ENCODE data around the gene SPDYE8.
A peak's percentile ranks its signal among the peaks of the same experiment; 100 is the strongest.
"Not testable (repeated sequence)": the region's sequence is repeated elsewhere in the genome, so short reads cannot be mapped to it uniquely, and the experiment has no call there.

The SPDYE8 gene, protein sequence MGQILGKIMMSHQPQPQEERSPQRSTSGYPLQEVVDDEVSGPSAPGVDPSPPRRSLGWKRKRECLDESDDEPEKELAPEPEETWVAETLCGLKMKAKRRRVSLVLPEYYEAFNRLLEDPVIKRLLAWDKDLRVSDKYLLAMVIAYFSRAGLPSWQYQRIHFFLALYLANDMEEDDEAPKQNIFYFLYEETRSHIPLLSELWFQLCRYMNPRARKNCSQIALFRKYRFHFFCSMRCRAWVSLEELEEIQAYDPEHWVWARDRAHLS

DNA sequence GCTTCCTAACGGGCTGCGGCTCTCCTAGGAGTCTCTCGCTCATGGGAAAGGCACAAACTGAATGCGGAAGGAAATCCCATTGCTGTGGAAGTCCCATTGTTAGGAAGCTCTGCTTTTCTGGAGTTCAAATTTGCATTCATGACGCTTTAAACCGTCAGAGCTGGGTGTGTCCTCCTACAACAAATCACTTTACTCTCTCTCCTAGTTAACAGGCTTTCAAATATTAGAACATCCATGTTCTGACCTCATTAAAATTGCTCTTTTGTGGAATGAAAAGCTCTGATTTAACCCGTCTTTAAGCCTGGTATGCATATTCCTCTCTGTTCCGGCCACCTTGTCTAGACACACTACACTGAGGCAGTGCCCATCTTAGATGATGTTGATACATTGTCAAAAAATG, at the start of gene SPDYE8:
Gene SPDYE8, minus strand, starts transcription at position 101 of the 400 bp plus-strand sequence. CDS start 1,800 bp downstream, outside the sequence.
- not testable (repeated sequence) for DNase-seq (ENCODE audit: low read depth); H3K4me3 ChIP-seq (ENCODE audit: low read depth, low read length)

DNA sequence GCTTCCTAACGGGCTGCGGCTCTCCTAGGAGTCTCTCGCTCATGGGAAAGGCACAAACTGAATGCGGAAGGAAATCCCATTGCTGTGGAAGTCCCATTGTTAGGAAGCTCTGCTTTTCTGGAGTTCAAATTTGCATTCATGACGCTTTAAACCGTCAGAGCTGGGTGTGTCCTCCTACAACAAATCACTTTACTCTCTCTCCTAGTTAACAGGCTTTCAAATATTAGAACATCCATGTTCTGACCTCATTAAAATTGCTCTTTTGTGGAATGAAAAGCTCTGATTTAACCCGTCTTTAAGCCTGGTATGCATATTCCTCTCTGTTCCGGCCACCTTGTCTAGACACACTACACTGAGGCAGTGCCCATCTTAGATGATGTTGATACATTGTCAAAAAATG, 28.2 kb upstream of the SPDYE8 start, which contains the start of gene SPDYE11:
Gene SPDYE11, minus strand, starts transcription at position 101 of the 400 bp plus-strand sequence. CDS start 1,800 bp downstream, outside the sequence.
- H3K4me3 ChIP-seq (ENCODE audit: low read depth, low read length) = not testable (repeated sequence)

DNA sequence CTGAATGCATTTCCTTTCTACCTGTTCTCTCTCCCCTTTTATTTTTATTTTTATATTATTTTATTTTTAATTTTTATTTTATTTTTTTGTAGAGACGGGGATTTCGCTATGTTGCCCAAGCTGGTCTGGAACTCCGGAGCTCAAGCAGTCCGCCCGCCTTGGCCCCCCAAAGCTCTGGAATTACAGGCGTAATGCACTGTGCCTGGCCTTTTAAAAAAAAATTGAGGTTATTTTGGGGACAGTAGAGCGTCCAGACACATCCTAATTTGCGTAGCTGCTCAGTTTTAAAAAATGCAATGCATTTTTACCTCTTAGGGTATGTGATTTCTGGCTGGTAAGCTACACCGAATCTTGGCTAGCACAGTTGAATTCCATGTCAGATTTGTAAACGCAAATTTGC, 23.1 kb downstream of the SPDYE8 start:
- peak overlapping the region; percentile 59 for H3K4me3 ChIP-seq (ENCODE audit: low read depth, low read length)
- not testable (repeated sequence) for DNase-seq (ENCODE audit: low read depth)

More for the DNA sequence above, 28.2 kb upstream of the SPDYE8 start, which contains the start of gene SPDYE11:
- not testable (repeated sequence) for DNase-seq (ENCODE audit: low read depth)

DNA sequence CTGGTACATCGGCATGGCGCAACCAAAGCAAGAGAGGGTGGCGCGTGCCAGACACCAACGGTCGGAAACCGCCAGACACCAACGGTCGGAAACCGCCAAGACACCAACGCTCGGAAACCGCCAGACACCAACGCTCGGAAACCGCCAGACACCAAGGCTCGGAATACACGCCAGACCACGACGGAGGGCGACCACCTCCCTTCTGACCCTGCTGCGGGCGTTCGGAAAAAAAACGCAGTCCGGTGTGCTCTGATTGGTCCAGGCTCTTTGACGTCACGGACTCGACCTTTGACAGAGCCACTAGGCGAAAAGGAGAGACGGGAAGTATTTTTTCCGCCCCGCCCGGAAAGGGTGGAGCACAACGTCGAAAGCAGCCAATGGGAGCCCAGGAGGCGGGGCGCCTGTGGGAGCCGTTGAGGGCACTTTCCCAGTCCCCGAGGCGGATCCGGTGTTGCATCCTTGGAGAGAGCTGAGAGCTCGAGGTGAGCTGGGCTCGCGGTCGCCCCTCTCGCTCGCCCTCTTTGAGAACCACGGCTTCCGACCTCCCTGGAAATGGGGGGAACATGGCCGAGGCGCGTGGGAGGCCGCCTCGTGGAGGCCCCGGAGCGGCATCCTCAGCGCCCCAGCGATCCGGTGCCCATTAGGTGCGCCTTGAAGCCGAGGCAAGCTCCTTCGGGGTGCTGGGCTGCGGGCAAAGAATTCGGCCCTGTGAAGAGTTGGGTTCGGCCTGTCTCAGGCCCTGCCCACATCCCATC, 23.7 kb downstream of the SPDYE8 start:
- DNase-seq (ENCODE audit: low read depth) = peak; percentile 72
- H3K4me3 ChIP-seq (ENCODE audit: low read depth, low read length) = peak overlapping the region; percentile 59

DNA sequence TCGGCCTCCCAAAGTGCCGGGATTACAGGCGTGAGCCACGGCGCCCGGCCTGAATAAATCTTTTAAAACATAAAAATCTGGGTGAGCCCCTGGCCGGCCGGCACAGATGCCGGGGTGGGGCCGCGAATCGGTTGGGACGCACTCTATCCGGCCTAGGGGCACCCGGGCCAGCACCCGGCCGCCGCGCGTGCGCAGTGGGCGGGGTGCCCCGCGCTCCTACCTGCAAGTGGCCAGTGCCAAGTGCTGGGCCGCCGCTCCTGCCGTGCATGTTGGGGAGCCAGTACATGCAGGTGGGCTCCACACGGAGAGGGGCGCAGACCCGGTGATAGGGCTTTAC, 24.2 kb downstream of the SPDYE8 start:
- peak overlapping the region; percentile 59 for H3K4me3 ChIP-seq (ENCODE audit: low read depth, low read length)
- DNase-seq (ENCODE audit: low read depth) = not testable (repeated sequence)

DNA sequence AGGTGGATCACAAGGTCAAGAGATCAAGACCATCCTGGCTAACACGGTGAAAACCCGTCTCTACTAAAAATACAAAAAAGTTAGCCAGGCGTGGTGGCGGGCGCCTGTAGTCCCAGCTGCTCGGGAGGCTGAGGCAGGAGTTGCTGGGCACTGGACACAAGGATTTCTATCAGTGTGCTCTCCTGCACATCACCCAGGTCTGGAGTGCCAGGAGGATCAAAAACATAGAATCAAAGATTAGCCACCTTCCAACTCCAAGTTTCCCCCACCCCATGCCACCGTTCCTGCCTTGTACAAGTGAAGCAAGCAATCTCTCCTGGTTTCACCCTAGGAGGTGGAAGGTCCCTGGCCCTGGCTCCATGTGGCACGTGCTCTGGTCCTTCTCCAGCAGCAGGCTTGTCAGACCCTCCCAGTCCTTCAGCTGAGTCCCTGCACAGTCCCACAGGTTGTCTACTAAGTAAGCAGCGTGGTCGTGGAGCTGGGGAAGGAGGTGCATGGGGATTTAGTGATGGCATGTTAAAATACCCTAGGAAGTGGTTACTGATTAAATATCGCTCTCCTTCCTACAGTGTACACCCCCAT, 31.6 kb downstream of the SPDYE8 start:
- not testable (repeated sequence) for H3K4me3 ChIP-seq (ENCODE audit: low read depth, low read length)

DNA sequence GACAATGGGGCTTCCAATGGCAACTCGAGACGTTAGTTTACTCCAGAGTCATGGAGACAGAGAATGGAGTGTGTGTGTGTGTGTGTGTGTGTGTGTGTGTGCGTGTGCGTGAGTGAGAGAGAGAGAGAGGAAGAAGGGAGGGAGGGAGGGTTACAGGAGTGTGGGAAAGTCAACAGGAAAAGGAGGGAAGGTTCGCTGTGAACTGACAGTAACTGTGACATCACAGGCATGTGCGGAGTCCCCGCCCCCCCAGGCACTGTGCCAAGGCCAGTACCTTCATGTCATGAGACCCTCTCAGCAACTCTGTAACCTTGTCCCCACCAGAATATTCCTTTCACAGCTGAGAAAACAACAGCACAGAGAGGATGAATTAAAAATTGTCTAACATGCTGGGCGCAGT, 32.1 kb downstream of the SPDYE8 start:
- not testable (repeated sequence) for DNase-seq (ENCODE audit: low read depth)

More for the DNA sequence above, 31.6 kb downstream of the SPDYE8 start:
- DNase-seq (ENCODE audit: low read depth) = not testable (repeated sequence)

DNA sequence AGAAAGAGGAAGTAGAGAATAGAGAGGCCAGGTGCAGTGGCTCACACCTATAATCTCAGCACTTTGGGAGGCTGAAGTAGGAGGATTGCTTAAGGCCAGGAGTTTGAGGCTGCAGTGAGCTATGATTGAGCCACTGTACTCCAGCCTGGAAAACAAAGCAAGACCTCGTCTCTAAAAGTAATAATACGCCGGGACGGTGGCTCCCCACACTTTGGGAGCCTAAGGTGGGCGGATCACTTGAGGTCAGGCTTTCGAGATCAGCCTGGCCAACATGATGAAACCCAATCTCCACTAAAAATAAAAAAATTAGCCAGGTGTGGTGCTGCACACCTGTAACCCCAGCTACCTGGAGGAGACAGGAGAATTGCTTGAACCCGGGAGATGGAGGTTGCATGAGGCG, 34.1 kb downstream of the SPDYE8 start:
- not testable (repeated sequence) for H3K4me3 ChIP-seq (ENCODE audit: low read depth, low read length); DNase-seq (ENCODE audit: low read depth)

More for the DNA sequence above, 32.1 kb downstream of the SPDYE8 start:
- not testable (repeated sequence) for H3K4me3 ChIP-seq (ENCODE audit: low read depth, low read length)

DNA sequence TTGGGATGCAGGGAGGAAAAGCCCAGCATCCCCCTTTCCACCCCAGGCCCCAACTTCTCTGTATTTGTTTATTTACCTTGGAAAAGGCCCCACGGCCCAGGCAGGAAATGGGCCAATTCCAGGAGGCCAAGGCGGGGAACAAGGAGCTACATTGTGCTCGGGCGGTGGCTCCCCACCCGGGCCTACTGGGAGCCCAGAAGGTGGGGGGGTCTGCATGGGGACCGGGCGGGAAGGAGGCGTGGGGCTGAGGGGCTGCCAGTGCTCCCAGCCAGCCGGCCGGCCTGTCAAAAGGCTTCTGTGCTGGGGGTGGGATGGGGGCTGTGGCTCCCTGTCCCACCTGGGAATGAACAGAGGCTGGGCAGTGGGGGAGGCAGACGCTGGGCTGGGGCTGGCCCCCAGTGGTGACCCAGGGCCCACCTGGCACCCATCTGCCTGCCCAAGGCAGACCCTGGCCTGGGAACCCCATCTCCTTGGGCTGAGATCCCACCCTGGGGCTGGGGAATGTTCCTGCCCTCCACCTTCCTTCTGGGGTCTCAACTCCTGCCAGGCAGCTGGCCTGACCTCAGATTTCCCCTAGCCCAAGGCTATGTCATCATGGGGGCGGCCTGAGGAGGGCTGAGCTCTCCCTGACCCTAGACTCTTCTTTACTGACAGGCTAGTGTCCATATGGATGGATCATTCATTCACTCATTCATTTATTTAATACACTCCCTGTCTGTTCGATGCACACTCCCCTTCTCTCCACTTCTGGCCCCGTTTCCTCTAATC, 39.2 kb downstream of the SPDYE8 start:
- not testable (repeated sequence) for DNase-seq (ENCODE audit: low read depth); H3K4me3 ChIP-seq (ENCODE audit: low read depth, low read length)

DNA sequence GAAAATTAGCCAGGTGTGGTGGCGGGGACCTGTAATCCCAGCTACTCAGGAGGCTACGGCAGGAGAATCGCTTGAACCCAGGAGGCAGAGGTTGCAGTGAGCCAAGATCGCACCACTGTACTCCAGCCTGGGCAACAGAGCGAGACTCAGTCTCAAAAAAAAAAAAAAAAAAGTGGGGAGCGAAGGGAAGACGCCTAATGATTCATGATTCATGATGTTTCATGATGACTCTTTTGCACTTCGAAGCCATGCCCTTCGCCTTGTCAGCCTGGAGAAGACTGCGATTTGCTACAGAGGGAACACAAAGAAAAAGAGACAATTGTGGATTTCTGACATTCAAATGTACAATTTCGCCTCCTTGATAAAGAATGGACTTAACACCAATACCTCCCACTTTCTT, 47.5 kb downstream of the SPDYE8 start:
- H3K4me3 ChIP-seq (ENCODE audit: low read depth, low read length); DNase-seq (ENCODE audit: low read depth): not testable (repeated sequence)

DNA sequence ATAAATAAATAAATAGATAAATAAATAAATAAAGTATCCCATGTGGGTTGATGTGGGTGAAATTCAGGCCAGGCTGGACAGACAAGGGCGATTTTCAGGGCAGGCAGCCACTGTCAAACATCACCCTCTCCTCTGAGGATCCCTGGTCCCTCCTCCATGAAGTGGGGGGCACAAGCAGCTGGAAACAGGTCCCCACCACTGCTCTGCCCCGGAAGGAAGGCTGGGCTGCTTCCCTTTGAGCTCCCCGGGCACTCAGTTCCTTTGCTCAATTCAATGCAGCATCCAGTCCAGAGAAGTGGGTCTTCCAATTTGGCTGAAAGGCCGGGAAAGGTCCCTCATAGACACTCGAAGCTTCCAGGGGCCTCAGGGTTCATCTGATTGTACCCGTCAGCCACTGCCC, 49.2 kb downstream of the SPDYE8 start:
- not testable (repeated sequence) for DNase-seq (ENCODE audit: low read depth); H3K4me3 ChIP-seq (ENCODE audit: low read depth, low read length)

DNA sequence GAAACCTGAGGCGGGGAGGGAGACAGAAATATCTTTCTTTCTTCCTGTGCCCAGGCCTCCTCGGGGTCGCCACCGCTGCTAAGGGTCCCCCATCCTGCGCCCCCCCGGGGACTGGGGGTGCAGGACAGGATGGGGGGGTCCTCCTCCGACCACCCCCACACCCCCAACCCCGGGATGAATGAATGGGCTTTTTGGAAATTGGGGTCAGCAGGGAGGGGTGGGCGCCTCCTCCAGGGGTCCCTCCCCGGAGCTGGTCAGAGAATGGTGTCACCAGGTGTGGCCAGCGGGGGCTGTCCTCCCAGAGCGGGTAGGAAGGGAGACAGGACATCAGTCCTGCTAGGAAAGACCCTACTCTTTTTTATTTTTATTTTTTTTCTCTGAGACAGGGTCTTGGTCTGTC, 53.1 kb downstream of the SPDYE8 start:
- DNase-seq (ENCODE audit: low read depth); H3K4me3 ChIP-seq (ENCODE audit: low read depth, low read length): not testable (repeated sequence)

DNA sequence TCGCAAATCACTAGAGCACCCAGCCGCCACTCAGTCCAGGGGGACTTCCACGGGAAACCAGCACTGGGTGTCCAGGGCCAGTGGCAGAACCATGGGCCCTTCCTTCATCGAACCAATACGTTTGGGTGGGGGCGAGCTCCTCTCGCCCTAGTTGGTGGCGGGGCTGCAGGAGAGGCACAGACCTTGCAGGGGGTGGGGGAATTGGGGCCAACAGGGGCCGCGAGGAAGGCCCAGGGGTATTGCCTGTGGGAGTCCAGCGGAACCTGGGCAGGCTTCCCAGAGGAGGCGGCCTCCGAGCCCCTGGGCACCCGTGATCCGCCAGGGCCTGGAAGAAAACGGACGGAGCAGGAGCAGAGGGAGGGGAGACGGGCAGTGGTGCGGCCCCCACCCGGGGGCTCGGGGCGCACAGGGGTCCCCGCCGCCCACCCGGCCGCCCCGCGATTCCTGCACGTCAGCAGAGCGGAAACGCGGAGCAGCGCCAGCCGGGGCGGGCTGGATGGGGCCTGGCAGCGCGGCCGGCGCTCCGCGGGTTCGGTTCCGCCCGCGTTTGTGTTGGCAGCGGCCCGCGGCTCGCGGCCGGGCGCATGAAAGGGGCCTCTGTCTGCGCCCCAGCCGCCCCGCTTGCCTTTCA, 53.8 kb downstream of the SPDYE8 start:
- not testable (repeated sequence) for H3K4me3 ChIP-seq (ENCODE audit: low read depth, low read length); DNase-seq (ENCODE audit: low read depth)

DNA sequence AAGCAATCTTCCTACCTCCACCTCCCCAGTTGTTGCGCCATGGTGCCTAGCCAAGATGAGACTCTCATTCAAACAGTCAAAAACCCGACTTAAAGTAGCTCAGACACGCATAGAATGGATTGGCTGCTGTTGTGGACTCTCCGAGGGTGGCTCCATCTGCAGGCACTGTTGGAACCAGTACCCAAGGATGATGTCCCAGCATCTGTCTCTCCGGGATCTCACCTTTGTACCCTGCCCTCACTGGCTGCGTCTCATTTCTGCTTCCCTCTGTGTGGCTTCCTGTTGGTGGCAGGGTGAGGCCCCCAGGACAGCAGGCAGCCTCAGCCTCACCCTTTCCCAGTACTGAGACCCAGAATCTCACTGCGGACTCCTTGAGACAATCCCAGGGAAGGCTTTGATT, 54.8 kb downstream of the SPDYE8 start:
- not testable (repeated sequence) for H3K4me3 ChIP-seq (ENCODE audit: low read depth, low read length); DNase-seq (ENCODE audit: low read depth)

DNA sequence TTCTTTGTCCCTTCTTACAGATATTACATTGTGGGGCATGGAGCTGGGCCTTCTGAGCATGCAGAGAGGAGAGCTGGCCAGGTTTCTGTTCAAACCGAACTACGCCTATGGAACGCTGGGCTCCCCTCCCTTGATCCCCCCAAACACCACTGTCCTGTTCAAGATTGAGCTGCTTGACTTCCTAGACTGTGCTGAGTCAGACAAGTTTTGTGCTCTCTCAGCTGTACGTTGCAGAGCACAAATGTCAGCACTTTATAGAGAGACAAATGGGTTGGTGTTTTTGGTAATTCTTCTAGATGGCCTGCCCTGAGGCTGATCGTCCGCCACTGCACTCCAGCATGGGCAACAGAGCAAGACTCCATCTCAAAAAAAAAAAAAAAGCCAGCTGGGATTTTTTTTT, 58.1 kb downstream of the SPDYE8 start:
- DNase-seq (ENCODE audit: low read depth); H3K4me3 ChIP-seq (ENCODE audit: low read depth, low read length): not testable (repeated sequence)
